ENCODE results near the gene NMD3.
"Not testable (repeated sequence)": the region's sequence is repeated elsewhere in the genome, so short reads cannot be mapped to it uniquely, and the experiment has no call there.

The NMD3 gene

GRCh38 chr3:161266731-161267150 is 45.6 kb downstream of the NMD3 start:
- no peaks in the 10 kb centered on the region for H3K27me3 ChIP-seq (ENCODE audit: insufficient read depth, low read length)
- H3K9me3 ChIP-seq (ENCODE audit: insufficient read depth, low read depth, low read length), result peaks cover 5% of the 10 kb centered on the region
- H3K9ac ChIP-seq (ENCODE audit: low read depth, low read length), result no peak overlapping the region
- no peak overlapping the region for H3K4me3 ChIP-seq (ENCODE audit: low read length)
- no peak overlapping the region for H3K27ac ChIP-seq (ENCODE audit: low read length)
- H3K36me3 ChIP-seq (ENCODE audit: insufficient read depth, low read depth, low read length), result 0 out of 2 replicates have a peak, but pooled peaks cover 9% of the 10 kb centered on the region
- no peaks in the 10 kb centered on the region for H3K4me1 ChIP-seq (ENCODE audit: insufficient read depth, low read length)

- peaks cover 5% of the 10 kb centered on the region for H3K9me3 ChIP-seq (ENCODE audit: insufficient read depth, low read depth, low read length)
- H3K36me3 ChIP-seq (ENCODE audit: insufficient read depth, low read depth, low read length), result 0 out of 2 replicates have a peak, but pooled peaks cover 9% of the 10 kb centered on the region
- H3K9ac ChIP-seq (ENCODE audit: low read depth, low read length), result no peak overlapping the region
- H3K27me3 ChIP-seq (ENCODE audit: insufficient read depth, low read length), result no peaks in the 10 kb centered on the region
- H3K4me3 ChIP-seq (ENCODE audit: low read length), result no peak overlapping the region
- no peak overlapping the region for H3K27ac ChIP-seq (ENCODE audit: low read length)
- no peaks in the 10 kb centered on the region for H3K4me1 ChIP-seq (ENCODE audit: insufficient read depth, low read length)
These were observed 46.5 kb downstream of the NMD3 start for GRCh38 chr3:161267646-161268045.

- no peak overlapping the region for H3K27ac ChIP-seq (ENCODE audit: low read length)
These were observed 47.5 kb downstream of the NMD3 start for GRCh38 chr3:161268601-161269000.

GRCh38 chr3:161270991-161271390 is 49.9 kb downstream of the NMD3 start:
- no peaks in the 10 kb centered on the region for H3K27me3 ChIP-seq (ENCODE audit: insufficient read depth, low read length)
- no peak overlapping the region for H3K27ac ChIP-seq (ENCODE audit: low read length)
- H3K4me3 ChIP-seq (ENCODE audit: low read length), result no peak overlapping the region
- no peaks in the 10 kb centered on the region for H3K9me3 ChIP-seq (ENCODE audit: insufficient read depth, low read depth, low read length)
- no peaks in the 10 kb centered on the region for H3K4me1 ChIP-seq (ENCODE audit: insufficient read depth, low read length)
- no peak overlapping the region for H3K9ac ChIP-seq (ENCODE audit: low read depth, low read length)
- no peaks in the 10 kb centered on the region for H3K36me3 ChIP-seq (ENCODE audit: insufficient read depth, low read depth, low read length)

More at GRCh38 chr3:161268601-161269000, 47.5 kb downstream of the NMD3 start:
- no peaks in the 10 kb centered on the region for H3K27me3 ChIP-seq (ENCODE audit: insufficient read depth, low read length)
- peaks cover 5% of the 10 kb centered on the region for H3K9me3 ChIP-seq (ENCODE audit: insufficient read depth, low read depth, low read length)
- no peak overlapping the region for H3K9ac ChIP-seq (ENCODE audit: low read depth, low read length)
- 0 out of 2 replicates have a peak, but pooled peaks cover 9% of the 10 kb centered on the region for H3K36me3 ChIP-seq (ENCODE audit: insufficient read depth, low read depth, low read length)
- H3K4me3 ChIP-seq (ENCODE audit: low read length), result no peak overlapping the region
- H3K4me1 ChIP-seq (ENCODE audit: insufficient read depth, low read length), result no peaks in the 10 kb centered on the region

- no peaks in the 10 kb centered on the region for H3K9me3 ChIP-seq (ENCODE audit: insufficient read depth, low read depth, low read length)
- H3K4me3 ChIP-seq (ENCODE audit: low read length), result no peak overlapping the region
- no peak overlapping the region for H3K27ac ChIP-seq (ENCODE audit: low read length)
- H3K4me1 ChIP-seq (ENCODE audit: insufficient read depth, low read length), result no peaks in the 10 kb centered on the region
- H3K27me3 ChIP-seq (ENCODE audit: insufficient read depth, low read length), result no peaks in the 10 kb centered on the region
- no peaks in the 10 kb centered on the region for H3K36me3 ChIP-seq (ENCODE audit: insufficient read depth, low read depth, low read length)
- H3K9ac ChIP-seq (ENCODE audit: low read depth, low read length), result no peak overlapping the region
These were observed 50.5 kb downstream of the NMD3 start for GRCh38 chr3:161271646-161272045.

- H3K27ac ChIP-seq (ENCODE audit: low read length), result no peak overlapping the region
These were observed 51.4 kb downstream of the NMD3 start for GRCh38 chr3:161272524-161272923.

GRCh38 chr3:161273589-161274218 is 52.6 kb downstream of the NMD3 start:
- Histone ChIP-seq H3K9ac (ENCODE audit: low read depth, low read length) (no peak overlapping the region), H3K4me3 (ENCODE audit: low read length) (no peak overlapping the region), H3K36me3 (ENCODE audit: insufficient read depth, low read depth, low read length) (no peaks in the 10 kb centered on the region), H3K4me1 (ENCODE audit: insufficient read depth, low read length) (no peaks in the 10 kb centered on the region), H3K27ac (ENCODE audit: low read length) (no peak overlapping the region), H3K27me3 (ENCODE audit: insufficient read depth, low read length) (no peaks in the 10 kb centered on the region), H3K9me3 (ENCODE audit: insufficient read depth, low read depth, low read length) (peaks cover 10% of the 10 kb centered on the region)

More at GRCh38 chr3:161272524-161272923, 51.4 kb downstream of the NMD3 start:
- H3K9me3 ChIP-seq (ENCODE audit: insufficient read depth, low read depth, low read length), result peaks cover under 1% of the 10 kb centered on the region
- H3K4me1 ChIP-seq (ENCODE audit: insufficient read depth, low read length), result no peaks in the 10 kb centered on the region
- H3K4me3 ChIP-seq (ENCODE audit: low read length), result no peak overlapping the region
- H3K9ac ChIP-seq (ENCODE audit: low read depth, low read length), result no peak overlapping the region
- no peaks in the 10 kb centered on the region for H3K27me3 ChIP-seq (ENCODE audit: insufficient read depth, low read length)
- no peaks in the 10 kb centered on the region for H3K36me3 ChIP-seq (ENCODE audit: insufficient read depth, low read depth, low read length)

GRCh38 chr3:161274691-161275298 is 53.7 kb downstream of the NMD3 start:
- Histone ChIP-seq H3K27me3 (ENCODE audit: insufficient read depth, low read length) (no peaks in the 10 kb centered on the region), H3K27ac (ENCODE audit: low read length) (no peak overlapping the region), H3K36me3 (ENCODE audit: insufficient read depth, low read depth, low read length) (no peaks in the 10 kb centered on the region), H3K4me3 (ENCODE audit: low read length) (no peak overlapping the region), H3K4me1 (ENCODE audit: insufficient read depth, low read length) (no peaks in the 10 kb centered on the region), H3K9me3 (ENCODE audit: insufficient read depth, low read depth, low read length) (peaks cover 18% of the 10 kb centered on the region), H3K9ac (ENCODE audit: low read depth, low read length) (no peak overlapping the region)

- H3K4me3 ChIP-seq (ENCODE audit: low read length), result no peak overlapping the region
These were observed 54.8 kb downstream of the NMD3 start for GRCh38 chr3:161275919-161276318.

GRCh38 chr3:161282387-161282786 is 61.3 kb downstream of the NMD3 start:
- H3K36me3 ChIP-seq (ENCODE audit: insufficient read depth, low read depth, low read length); H3K27me3 ChIP-seq (ENCODE audit: insufficient read depth, low read length); H3K27ac ChIP-seq (ENCODE audit: low read length); H3K4me1 ChIP-seq (ENCODE audit: insufficient read depth, low read length); H3K9ac ChIP-seq (ENCODE audit: low read depth, low read length); H3K4me3 ChIP-seq (ENCODE audit: low read length): not testable (repeated sequence)
- H3K9me3 ChIP-seq (ENCODE audit: insufficient read depth, low read depth, low read length), result peaks cover 31% of the 10 kb centered on the region

More at GRCh38 chr3:161275919-161276318, 54.8 kb downstream of the NMD3 start:
- Histone ChIP-seq H3K36me3 (ENCODE audit: insufficient read depth, low read depth, low read length) (no peaks in the 10 kb centered on the region), H3K9ac (ENCODE audit: low read depth, low read length) (no peak overlapping the region), H3K27me3 (ENCODE audit: insufficient read depth, low read length) (no peaks in the 10 kb centered on the region), H3K4me1 (ENCODE audit: insufficient read depth, low read length) (no peaks in the 10 kb centered on the region), H3K9me3 (ENCODE audit: insufficient read depth, low read depth, low read length) (peaks cover 25% of the 10 kb centered on the region), H3K27ac (ENCODE audit: low read length) (no peak overlapping the region)

- Histone ChIP-seq H3K9me3 (ENCODE audit: insufficient read depth, low read depth, low read length) (peaks cover 10% of the 10 kb centered on the region; the same call in 1 of the 2 replicates), H3K4me3 (ENCODE audit: low read length) (no peak overlapping the region), H3K27me3 (ENCODE audit: insufficient read depth, low read length) (no peaks in the 10 kb centered on the region), H3K4me1 (ENCODE audit: insufficient read depth, low read length) (no peaks in the 10 kb centered on the region), H3K27ac (ENCODE audit: low read length) (no peak overlapping the region), H3K9ac (ENCODE audit: low read depth, low read length) (no peak overlapping the region), H3K36me3 (ENCODE audit: insufficient read depth, low read depth, low read length) (no peaks in the 10 kb centered on the region)
These were observed 63.9 kb downstream of the NMD3 start for GRCh38 chr3:161284989-161285388.

- Histone ChIP-seq H3K4me1 (ENCODE audit: insufficient read depth, low read length) (no peaks in the 10 kb centered on the region), H3K9me3 (ENCODE audit: insufficient read depth, low read depth, low read length) (no peaks in the 10 kb centered on the region), H3K4me3 (ENCODE audit: low read length) (no peak overlapping the region), H3K27me3 (ENCODE audit: insufficient read depth, low read length) (no peaks in the 10 kb centered on the region), H3K27ac (ENCODE audit: low read length) (no peak overlapping the region), H3K9ac (ENCODE audit: low read depth, low read length) (no peak overlapping the region), H3K36me3 (ENCODE audit: insufficient read depth, low read depth, low read length) (no peaks in the 10 kb centered on the region)
These were observed 68.1 kb downstream of the NMD3 start for GRCh38 chr3:161289174-161289573.
